Caki2 (cell line): ENCODE measurements around the gene PGP. TPM values are rescaled to one million over a fixed set of nuclear protein-coding genes. Genes with fewer than 3 reads are reported as not detected.

Experiments
- DNase-seq: peaks from one replicate; pipeline ENCODE4 v3.0.0-alpha.2; 2015; ENCODE audit warnings: low read depth
- in situ Hi-C: cut with HindIII; loops from 2 replicates; pipeline ENCODE4 v1.10.0; 2016; ENCODE audit warnings: low sequenced_read_pairs, low pct_unique_long_range_greater_than_20kb, mixed read lengths
- total RNA-seq: library from RNA; depleted of rRNA; stranded (reverse); fragments of >200 nt; shearing (Covaris generic); gene quantifications from 2 replicates; pipeline ENCODE4 v1.2.3, GENCODE V29; 2014; ENCODE audit warnings: low replicate concordance

Gene PGP
- total RNA-seq, 1 experiment from 2014 or later: 59.6 TPM

- DNase-seq: no peak
Observed at GRCh38 chr16:2191446-2191706, 23.3 kb downstream of the PGP start.

GRCh38 chr16:2190659-2191445, 23.8 kb downstream of the PGP start:
- in situ Hi-C loops: no loop called here
- DNase-seq: no peak

More at GRCh38 chr16:2191446-2191706, 23.3 kb downstream of the PGP start:
- in situ Hi-C loops: no loop called here

GRCh38 chr16:2190002-2190658, 24.5 kb downstream of the PGP start:
- DNase-seq: no peak
- in situ Hi-C loops: no loop called here

- in situ Hi-C loops: no loop called here
- no peak for DNase-seq
Observed at GRCh38 chr16:2189252-2189893, 25.3 kb downstream of the PGP start.

- in situ Hi-C loops: no loop called here
- no peak for DNase-seq
Observed at GRCh38 chr16:2188395-2188794, 26.2 kb downstream of the PGP start.

- in situ Hi-C loops: no loop called here
- no peak for DNase-seq
Observed at GRCh38 chr16:2187212-2187611, 27.4 kb downstream of the PGP start.

- DNase-seq: no peak
- in situ Hi-C loops: no loop called here
Observed at GRCh38 chr16:2186505-2186904, 28.1 kb downstream of the PGP start.

- in situ Hi-C loops: no loop called here
Observed at GRCh38 chr16:2186064-2186463, 28.6 kb downstream of the PGP start.

GRCh38 chr16:2184962-2185361, 29.7 kb downstream of the PGP start:
- no peak for DNase-seq
- in situ Hi-C loops: no loop called here

More at GRCh38 chr16:2186064-2186463, 28.6 kb downstream of the PGP start:
- no peak for DNase-seq

- no peak for DNase-seq
- in situ Hi-C loops: no loop called here
Observed at GRCh38 chr16:2184346-2184745, 30.3 kb downstream of the PGP start.

- in situ Hi-C loops: no loop called here
- DNase-seq: peak; percentile 54
Observed at GRCh38 chr16:2183671-2184070, 31.0 kb downstream of the PGP start.

GRCh38 chr16:2181952-2182351, 32.7 kb downstream of the PGP start:
- DNase-seq: no peak
- in situ Hi-C loops: no loop called here

- in situ Hi-C loops: no loop called here
Observed at GRCh38 chr16:2180962-2181923, 33.4 kb downstream of the PGP start.

GRCh38 chr16:2180461-2180860, 34.2 kb downstream of the PGP start:
- in situ Hi-C loops: no loop called here
- DNase-seq: no peak

More at GRCh38 chr16:2180962-2181923, 33.4 kb downstream of the PGP start:
- DNase-seq: no peak

- in situ Hi-C loops: no loop called here
- no peak for DNase-seq
Observed at GRCh38 chr16:2179576-2179975, 35.1 kb downstream of the PGP start.

- in situ Hi-C loops: no loop called here
Observed at GRCh38 chr16:2179107-2179501, 35.5 kb downstream of the PGP start.

GRCh38 chr16:2178321-2179106, 36.1 kb downstream of the PGP start:
- in situ Hi-C loops: no loop called here
- no peak for DNase-seq

More at GRCh38 chr16:2179107-2179501, 35.5 kb downstream of the PGP start:
- no peak for DNase-seq

- DNase-seq: no peak
- in situ Hi-C loops: no loop called here
Observed at GRCh38 chr16:2177561-2177960, 37.1 kb downstream of the PGP start.
